ENCODE data around the gene NEAT1.

DNA sequence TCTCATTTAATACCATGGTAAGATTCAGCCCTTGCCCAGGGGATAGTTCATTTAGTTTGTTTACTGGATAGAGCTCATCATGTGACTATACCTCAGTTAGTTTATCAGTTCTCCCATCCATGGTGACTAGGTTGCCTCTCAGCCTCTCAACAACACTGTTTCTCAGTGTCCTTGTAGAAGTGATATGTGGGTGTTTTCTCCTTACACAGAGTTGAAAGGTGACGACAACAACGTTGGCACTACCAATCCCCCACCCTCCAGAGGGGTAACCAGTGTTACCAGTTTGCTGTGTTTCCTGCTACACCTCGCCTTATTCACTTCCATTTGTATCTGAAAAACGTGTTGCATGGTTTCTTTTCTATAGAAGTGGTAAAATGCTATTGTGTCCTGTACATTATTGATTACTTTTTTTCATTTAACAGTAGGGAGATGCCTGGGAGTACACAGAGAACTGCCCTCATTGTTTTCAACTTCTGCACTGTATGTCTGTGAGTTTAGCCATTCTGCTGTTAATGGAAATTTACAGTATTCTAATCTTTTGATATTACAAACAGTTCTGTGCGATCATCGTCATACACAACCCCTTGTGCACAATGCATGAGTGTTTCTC, 11.6 kb downstream of the NEAT1 start:
- TF ChIP-seq, protein P1, sequence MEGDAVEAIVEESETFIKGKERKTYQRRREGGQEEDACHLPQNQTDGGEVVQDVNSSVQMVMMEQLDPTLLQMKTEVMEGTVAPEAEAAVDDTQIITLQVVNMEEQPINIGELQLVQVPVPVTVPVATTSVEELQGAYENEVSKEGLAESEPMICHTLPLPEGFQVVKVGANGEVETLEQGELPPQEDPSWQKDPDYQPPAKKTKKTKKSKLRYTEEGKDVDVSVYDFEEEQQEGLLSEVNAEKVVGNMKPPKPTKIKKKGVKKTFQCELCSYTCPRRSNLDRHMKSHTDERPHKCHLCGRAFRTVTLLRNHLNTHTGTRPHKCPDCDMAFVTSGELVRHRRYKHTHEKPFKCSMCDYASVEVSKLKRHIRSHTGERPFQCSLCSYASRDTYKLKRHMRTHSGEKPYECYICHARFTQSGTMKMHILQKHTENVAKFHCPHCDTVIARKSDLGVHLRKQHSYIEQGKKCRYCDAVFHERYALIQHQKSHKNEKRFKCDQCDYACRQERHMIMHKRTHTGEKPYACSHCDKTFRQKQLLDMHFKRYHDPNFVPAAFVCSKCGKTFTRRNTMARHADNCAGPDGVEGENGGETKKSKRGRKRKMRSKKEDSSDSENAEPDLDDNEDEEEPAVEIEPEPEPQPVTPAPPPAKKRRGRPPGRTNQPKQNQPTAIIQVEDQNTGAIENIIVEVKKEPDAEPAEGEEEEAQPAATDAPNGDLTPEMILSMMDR (IDR thresholded peaks at IDR 0.05; ENCODE audit: low read depth, low read length), result no peak
- TF ChIP-seq EZH2phosphoT487 (IDR thresholded peaks at IDR 0.05; ENCODE audit: low read depth), result no peak
